ENCODE results near the gene XPNPEP2.

XPNPEP2 gene, protein sequence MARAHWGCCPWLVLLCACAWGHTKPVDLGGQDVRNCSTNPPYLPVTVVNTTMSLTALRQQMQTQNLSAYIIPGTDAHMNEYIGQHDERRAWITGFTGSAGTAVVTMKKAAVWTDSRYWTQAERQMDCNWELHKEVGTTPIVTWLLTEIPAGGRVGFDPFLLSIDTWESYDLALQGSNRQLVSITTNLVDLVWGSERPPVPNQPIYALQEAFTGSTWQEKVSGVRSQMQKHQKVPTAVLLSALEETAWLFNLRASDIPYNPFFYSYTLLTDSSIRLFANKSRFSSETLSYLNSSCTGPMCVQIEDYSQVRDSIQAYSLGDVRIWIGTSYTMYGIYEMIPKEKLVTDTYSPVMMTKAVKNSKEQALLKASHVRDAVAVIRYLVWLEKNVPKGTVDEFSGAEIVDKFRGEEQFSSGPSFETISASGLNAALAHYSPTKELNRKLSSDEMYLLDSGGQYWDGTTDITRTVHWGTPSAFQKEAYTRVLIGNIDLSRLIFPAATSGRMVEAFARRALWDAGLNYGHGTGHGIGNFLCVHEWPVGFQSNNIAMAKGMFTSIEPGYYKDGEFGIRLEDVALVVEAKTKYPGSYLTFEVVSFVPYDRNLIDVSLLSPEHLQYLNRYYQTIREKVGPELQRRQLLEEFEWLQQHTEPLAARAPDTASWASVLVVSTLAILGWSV

GRCh38 chrX:129738466-129739308 lies at the start of gene XPNPEP2:
TSS of gene XPNPEP2 (plus strand) at chrX:129738979. CDS start at chrX:129739214, 235 bp downstream.
- peak; percentile 81 for DNase-seq

GRCh38 chrX:129689796-129690195 lies 49.0 kb upstream of the XPNPEP2 start:
- no peak for DNase-seq

- DNase-seq, result no peak
Measured at GRCh38 chrX:129690435-129690834, 48.3 kb upstream of the XPNPEP2 start.

- no peak for DNase-seq
Measured at GRCh38 chrX:129693354-129693753, 45.4 kb upstream of the XPNPEP2 start.

DNA sequence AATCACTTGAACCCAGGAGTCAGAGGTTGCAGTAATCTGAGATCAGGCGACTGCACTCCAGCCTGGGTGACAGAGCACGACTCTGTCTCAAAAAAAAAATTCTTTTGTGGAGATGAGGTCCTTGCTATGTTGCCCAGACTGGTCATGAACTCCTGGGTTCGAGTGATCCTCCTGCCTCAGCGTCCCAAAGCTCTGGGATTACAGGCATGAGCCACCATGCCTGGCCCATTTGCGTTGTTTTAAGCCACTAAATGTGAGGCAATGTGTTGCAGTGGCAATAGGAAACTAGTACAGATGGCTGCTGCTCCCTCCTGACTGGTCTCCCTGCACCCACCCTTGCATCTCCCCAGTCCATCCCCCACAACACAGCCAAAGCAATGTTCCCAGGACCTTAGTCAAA lies 44.0 kb upstream of the XPNPEP2 start:
- DNase-seq, result no peak

- no peak for DNase-seq
Measured at GRCh38 chrX:129695535-129695934, 43.2 kb upstream of the XPNPEP2 start.

DNA sequence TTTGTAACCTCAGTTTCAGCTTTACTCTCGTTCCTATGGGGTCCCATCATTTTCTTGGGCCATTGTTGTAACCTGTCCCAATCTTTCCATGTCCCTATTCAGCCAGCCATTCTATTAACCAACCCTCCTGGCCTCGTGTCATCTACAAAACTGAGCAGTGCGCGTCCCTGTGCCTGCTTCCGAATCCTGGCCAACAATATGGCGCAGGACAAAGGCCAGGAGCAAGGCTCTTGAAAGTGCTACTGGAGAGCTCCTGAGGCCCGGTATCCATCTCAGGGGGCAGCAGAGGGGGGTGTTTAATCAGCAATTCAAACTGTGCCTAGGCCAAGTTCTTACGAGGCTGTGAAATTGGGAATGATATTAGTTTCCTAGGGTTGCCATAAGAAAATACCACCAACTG lies 42.8 kb upstream of the XPNPEP2 start:
- no peak for DNase-seq

DNA sequence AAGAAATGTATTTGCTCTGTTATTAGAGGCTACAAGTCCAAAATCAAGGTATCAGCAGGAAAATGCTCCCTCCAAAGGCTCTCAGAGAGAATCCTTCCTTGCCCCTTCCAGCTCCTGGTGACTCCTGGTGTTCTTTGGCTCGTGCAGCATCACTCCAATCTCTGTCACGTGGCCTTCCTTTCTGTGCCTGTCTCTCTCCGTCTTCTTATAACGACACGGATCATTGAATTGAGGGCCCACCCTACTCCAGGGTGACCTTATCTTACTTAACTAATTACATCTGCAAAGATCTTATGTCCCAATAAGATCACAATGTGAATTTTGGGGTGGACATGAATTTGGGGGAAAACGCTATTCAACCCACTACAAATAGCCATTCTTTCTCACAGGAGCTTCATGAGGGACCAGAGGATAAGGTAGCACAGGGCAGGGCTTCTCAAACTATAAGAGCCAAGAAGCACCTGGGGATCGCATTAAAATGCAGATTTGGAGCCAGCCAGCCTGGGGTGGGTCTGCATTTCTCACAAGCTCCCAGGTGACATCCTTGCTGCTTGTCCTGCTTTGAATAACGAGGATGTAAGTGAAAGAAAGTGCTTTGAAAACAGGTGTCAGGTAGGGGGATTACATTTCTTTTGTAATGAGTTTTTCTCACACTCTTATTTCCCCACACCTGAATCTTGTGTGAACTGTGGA lies 42.2 kb upstream of the XPNPEP2 start:
- no peak for DNase-seq

DNA sequence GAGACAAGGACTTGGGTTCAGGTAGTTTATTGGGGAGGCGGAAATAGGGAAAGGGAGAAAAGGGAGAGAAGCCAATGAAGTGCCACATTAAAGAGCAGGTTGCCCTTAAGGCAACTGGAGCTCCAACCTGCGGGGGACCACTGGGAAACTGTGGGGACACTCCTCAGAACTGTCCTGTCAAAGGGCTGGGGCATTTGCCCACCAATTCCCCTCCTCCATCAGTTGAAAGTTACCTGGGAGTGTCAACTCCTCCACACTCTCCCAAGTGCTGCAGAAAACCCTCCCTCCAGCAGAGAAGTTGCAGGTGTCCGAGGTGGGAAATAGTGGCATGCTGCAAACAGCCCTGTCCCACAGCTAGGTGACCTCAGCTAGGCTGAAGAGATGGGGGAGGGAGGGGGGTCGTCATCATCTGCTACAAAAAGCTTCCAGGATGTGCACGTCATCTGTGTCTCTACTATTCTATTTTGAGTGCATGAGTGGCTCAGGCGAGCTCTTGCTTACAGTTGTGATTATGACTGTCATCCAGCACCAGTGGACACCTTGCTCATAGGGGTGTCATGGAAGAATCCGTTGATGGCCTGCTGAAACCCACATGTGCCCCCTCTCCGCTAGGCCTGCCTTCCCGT lies 41.5 kb upstream of the XPNPEP2 start:
- no peak for DNase-seq

DNA sequence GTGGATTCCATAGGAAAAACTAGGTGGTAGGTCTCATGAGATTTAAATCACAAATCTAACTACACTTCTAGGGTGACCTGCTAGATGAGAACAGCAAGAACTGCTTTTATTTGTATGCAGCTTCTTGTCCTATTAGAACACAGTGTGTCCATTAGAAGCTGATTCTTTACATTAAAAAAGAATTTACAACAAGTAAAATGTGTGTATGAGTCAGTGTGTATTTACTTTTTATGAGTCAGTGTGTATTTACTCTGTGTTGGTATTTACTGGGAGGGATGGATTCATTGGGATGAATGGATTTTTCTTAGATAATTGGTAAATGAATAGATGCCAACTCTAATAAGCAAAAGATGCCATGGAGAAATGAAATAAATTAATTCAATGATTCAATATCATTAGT lies 40.6 kb upstream of the XPNPEP2 start:
- no peak for DNase-seq

DNA sequence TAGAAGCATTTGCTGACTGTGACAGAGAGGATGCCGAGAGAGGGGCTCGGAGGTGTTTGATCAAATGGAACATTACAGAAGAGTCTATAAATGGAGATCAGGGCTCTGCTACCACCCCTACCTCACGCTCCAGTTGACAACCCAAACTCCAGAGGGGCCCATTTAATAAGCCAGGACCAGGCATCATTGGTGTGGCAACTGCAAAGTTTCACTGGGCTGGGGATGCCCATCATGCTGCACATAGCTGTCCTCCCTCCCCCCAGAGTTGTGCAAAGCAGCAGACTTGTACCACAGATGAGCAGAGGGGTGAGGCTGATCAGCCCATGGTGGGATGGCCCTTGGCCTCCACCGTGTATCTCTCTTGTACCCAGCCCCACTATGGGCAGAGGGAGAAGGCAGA lies 38.2 kb upstream of the XPNPEP2 start:
- no peak for DNase-seq

- peak; percentile 91 for DNase-seq
Measured at GRCh38 chrX:129701624-129702069, 37.1 kb upstream of the XPNPEP2 start.

DNA sequence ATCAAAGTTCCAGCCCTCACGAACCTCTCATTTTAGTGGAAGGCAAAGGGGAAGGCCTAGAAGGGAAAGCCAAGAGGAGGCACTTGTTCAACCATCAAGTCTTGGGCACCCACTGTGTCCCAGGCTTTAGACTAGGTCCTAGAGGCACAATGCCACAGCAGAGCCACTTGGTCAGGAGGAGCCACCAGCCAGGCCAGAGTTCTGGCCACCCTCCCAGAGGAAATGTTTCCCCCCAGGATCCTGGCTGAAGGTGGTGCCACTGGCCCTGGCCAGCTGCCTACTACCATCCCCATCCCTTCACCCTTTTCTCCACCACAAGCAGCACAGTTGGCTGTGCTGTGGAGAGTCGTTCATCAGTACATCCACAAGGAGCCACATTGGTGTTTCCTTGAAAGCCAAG lies 34.3 kb upstream of the XPNPEP2 start:
- DNase-seq, result no peak

- DNase-seq, result no peak
Measured at GRCh38 chrX:129705377-129705925, 33.3 kb upstream of the XPNPEP2 start.

- no peak for DNase-seq
Measured at GRCh38 chrX:129705988-129706387, 32.8 kb upstream of the XPNPEP2 start.

DNA sequence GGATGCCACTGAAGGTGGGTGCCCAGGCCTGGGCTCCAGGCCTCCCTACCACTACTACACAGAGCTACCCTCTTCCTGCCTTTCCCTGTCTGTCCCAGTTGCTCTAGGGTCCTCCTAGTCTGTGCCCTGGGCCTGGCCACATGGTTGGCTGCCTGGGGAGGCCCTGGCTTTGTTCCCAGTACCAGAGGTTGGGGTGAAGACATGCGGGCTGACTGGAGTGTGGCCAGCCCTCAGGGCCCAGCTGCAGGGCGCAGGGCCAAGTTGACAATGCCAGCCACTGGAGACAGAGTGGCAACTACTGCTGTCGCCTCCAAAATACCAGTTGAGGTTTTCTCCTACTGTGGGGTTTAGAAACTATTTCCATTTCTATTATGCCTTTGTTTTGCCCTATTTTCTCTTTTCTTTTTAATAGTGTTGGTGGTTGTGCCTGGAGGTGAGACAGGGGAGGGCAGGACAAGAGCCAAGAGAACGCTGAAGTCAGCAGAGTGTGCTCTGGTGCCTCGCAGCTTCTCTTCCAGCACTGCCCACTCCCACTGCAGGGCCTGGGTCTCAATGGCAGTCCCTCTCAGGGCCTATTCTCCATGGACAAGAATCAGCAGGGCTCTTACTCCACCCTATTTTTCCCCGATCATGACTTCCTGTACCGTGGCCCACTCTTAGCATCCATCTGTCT lies 32.2 kb upstream of the XPNPEP2 start:
- DNase-seq, result peak; percentile 75

DNA sequence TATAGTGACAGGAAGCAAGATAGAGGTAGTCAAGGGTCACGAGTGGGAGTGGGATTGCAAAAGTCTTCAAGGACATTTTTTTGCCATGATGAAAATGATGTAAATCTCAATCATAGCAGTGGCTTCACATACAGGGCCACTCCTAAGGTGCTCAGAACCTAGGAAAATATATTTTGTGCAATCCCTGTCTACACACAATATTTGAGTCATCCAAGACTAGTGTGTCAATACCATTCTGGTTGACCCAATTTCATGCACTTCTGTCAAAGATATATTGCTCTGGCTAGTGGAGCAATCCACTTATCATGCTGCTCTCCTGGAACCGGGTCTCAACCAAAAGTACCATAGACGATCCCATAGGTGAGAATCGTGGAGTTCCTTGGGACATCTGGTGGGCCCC lies 24.2 kb upstream of the XPNPEP2 start:
- DNase-seq, result no peak

DNA sequence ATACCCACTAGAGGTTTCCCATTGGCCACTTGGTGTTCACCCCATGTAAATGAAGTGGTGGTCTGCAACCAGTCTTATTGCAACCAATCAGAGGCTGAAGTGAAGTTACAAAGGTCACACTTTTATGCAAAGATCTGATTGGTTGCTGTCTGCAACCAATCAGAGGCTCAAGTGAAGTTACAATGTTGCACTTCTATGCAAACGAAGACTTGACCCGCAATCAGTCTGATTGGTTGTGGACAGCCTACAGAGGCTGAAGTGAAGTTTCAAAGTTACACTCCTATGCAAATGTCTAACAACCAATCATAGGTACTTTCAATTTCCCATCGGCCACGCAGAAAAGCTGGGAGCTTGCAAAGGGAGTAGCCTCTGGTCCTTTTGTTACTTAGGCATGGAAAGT lies 22.3 kb upstream of the XPNPEP2 start:
- no peak for DNase-seq

DNA sequence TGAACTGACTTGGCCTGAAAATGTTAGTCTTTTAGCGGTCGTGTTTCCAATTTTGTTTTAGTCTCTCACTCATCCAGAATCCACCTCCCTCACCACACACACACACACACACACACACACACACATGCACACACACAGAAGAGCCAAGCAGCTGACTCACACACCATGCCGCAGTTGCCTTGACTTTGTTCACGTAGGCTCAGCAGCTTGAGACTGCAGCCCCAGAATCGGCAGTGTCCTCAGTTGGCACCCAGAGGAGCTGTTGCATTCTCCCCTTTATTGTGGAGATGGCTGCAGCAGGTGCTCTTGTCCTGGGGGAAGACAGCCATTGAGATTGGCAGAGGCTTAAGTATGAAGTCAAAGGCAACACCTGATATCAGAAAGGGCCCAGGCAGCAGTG lies 20.9 kb upstream of the XPNPEP2 start:
- DNase-seq, result peak; percentile 69

DNA sequence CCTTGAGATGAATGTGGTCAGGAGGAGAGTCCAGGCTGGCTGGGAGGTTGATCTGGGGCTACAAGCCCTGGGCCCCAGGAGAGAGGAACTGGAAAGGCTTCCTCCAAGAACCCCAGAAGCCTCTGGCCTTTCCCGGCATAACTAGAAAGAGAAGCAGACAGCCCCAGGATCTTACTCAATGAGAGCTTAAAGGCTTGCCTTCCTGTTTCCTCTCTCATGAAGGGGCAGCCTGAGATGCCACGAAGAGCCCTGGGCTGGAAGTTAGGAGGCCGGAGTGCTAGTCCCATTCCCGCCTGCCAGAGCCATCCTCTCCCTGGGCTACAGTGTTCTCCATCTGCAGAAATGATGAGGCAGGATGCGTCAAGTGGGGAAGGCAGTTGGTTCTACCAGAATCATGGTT lies 20.1 kb upstream of the XPNPEP2 start:
- DNase-seq, result no peak

- no peak for DNase-seq
Measured at GRCh38 chrX:129719268-129719667, 19.5 kb upstream of the XPNPEP2 start.
